HG02852 (cell line): Measurements from ENCODE around the gene DBN1.
A peak's percentile ranks its signal among the peaks of the same experiment; 100 is the strongest.

Experiments
- ATAC-seq: cut with Tn5 transposase; IDR thresholded peaks from one replicate; pipeline ENCODE4 v1.9.1; 2021; ENCODE audit warnings: mild to moderate bottlenecking, moderate library complexity; ENCODE audit not compliant: unreplicated experiment

DBN1 gene

DNA sequence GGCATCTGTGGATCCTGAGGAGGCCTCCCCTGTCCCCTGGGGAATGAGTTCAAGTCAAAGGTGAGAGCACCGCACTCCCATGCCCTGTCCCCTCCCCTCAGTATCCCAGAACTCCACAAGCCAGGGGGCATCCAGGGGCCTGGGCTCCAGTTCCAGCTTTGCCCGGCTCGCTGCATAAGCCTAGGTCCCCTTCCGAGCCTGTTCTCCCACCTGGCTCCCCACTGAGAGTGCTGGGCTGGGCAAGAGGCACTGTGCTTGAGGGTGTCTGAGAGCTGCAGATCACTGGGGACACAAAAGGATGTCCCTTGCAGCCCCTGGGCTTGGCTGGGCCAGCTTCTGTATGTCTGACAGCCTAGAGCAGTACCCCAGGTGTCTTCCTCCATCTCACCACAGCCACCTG, 31.6 kb upstream of the DBN1 start:
- no peak for ATAC-seq

DNA sequence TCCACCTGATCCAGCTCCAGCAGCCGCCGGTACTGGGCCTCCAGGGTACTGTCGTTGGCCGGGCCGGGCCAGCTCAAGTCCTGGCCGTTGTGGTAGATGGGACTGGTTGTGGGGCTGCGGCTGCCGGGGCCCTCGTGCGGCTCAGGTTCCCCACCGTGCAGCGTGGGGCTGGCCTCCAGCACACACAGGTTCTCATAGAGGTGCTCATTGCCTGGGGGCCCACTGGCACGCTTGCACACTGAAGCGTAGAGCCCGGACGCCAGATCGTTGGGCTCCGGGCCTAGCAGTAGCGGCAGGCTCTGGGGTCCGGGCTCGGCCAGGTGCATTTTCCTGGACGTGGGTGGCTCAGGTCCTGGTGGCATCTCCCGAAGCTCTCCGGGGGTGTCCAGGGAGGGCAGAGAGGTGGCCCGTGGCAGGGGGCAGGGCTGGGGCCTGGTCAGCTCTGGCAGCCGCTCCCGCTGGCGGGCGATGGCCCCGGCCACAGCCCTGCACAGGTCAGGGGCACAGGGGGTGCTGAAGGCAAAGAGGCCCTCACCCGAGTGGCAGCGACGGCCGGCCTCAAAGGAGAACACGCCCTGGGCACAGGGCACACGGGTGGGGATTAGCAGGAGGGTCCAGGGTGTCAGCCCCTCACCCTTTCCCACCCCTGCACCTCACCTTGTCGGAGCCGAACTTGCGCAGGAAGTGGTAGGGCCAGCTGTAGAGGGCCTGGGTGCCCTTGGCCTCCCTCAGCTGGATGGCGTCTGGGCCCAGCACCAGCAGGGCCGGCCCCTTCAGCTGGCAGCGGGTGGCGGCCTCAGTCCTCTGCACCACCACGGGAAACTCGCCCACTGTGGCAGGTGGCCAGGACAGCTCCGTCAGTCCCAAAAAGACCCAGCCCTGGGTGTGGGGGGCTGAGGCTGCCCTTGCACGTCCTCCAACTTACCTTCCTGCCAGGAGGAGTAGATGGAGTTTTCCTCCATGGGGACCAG, 30.9 kb upstream of the DBN1 start:
- ATAC-seq = no peak

DNA sequence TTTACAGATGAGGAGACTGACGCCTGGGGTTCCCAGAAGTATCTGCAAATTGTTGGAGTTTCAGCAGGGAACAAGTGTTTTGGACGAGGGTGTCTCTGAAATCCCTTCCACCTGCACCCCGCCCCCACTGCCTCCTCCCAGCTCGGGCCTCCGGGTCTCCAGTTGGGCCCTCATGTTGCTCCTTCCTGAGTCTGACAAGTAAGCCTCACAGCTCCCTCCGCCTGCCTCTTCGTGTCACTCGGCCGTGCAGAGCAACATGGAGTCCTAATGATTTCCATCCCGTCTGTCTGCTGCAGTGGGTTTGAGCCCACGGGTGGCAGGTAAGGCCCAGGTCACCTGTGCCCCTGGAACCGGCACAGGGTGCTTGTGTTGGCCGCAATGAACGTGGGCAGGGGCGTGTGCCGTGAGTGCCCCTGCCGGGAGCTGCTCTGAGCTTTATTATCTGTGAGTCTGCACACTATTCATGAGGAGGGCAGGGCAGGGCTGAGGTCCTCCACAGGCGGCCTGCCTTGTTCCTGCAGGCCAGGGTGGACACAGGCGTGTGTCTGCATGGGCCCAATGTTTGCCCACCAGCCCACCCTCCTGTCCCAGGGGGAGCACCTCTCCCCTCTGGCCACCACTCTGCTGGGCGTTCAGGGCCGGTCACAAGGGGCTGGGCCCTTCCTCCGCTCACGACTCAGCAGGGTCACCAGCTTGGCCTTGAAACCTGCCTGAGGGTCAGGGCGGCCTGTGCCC, 30.1 kb upstream of the DBN1 start:
- no peak for ATAC-seq

DNA sequence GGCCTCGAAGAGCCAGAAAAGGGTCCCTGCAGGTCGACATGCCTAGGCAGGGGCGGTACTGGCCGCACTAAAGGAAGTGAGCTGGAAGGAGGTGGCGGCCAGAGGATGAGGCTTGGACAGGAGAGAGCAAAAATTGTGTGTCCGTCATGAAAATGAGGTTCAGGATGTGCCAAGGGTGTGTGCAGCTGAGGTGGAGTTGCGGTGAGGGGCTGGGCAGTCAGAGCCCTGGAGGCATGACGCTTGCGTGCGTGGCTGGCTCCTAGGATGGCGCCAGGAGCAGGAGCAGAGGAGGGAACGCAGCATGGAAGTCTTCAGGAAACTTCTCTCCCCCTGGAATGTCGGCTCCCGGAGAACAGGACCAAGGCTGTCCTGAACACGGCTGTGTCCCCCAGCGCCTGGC, 29.5 kb upstream of the DBN1 start:
- no peak for ATAC-seq

DNA sequence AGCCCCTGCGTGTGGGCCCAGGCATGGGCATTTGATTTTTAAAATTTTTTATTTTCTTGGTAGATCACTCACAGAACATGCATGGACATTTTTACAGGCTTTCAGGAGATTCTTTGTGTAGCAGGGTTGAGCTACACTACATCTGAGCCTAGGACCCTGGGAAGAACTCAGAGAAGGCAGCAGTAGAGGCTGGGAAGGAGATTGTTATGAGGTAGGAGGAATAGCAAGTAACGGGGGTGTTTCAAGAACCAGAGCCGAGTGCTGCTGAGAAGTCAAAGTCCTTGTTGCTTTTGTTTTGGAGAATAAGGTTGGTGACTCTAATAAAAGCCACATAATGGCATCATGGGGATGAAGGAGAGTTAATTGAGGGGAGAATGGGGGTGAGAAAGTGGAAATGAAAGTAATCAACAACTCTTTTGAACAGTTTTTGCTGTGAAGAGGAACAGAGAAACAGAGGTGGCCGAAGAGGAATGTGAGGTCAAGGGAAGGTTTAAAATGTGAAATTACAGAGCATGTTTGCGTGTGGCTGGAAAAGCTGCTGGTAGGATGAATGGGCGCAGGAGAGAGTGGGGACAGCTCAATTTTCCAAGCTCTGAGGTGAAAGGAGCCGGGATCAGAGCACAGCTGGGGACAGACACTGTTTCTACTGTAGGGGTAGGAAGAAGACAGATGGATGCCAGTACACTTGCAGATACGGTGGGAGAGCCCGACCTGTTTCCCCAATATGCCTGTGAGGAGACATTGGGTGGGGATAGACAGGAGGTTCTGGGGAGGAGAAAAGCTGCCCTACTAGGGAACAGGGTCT, 28.6 kb upstream of the DBN1 start:
- no peak for ATAC-seq

DNA sequence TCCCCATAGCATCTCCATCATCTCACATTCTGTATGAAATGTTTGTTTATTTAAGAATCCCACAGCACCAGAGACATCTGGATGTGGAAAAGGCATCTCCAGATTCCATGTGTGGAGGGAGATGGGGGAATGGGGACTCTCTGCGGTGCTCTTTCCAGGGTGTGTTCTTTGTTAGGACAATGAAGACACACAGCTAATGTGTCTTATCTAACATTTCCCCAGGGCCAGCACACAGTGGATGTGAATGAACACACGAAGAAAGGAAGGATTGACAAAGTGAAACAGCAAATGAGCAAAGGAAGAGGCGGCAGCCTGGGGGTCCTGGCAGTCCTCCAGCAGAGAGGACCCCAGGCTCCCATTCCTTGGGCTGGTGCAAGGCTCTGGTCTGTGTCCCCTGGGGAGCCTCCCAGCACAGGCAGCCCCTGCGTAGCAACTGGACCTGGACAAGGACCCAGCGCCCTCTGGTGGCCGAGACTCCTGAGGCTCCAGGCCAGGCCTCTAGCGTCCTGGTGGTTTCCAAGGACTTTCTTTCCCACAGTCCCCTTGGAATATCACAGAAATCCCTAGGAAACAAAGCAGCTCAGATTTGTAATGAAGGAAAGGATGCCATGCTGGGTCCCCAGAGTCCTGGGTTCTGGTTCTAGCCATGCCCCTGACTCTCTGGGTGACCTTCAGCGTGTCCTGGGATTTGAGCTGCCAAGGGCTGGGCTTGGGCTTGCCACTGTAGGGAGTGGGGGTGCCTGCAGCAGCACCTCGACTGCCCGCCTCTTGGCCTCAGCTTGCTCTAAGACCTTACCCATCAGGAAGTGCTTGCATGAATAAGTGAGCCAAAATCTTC, 27.5 kb upstream of the DBN1 start:
- no peak for ATAC-seq

DNA sequence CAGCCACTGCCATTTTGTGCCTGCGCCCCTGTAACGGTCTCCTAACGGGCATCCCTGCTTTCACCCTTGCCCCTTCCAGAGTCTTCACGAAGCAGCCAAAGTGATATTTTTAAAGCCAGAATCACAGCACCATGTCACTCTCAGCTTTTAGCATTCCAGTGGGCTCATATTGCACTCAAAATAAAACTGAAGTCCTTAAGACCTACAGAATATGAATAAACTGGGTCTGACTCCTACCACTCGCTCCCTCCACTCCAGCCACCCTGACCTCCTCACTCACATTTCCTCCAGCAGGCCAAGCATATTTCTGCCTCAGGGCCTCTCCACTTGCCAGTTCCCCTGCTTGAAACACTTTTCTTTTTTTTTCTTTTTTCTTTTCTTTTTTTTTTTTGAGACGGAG, 26.4 kb upstream of the DBN1 start:
- ATAC-seq = no peak

DNA sequence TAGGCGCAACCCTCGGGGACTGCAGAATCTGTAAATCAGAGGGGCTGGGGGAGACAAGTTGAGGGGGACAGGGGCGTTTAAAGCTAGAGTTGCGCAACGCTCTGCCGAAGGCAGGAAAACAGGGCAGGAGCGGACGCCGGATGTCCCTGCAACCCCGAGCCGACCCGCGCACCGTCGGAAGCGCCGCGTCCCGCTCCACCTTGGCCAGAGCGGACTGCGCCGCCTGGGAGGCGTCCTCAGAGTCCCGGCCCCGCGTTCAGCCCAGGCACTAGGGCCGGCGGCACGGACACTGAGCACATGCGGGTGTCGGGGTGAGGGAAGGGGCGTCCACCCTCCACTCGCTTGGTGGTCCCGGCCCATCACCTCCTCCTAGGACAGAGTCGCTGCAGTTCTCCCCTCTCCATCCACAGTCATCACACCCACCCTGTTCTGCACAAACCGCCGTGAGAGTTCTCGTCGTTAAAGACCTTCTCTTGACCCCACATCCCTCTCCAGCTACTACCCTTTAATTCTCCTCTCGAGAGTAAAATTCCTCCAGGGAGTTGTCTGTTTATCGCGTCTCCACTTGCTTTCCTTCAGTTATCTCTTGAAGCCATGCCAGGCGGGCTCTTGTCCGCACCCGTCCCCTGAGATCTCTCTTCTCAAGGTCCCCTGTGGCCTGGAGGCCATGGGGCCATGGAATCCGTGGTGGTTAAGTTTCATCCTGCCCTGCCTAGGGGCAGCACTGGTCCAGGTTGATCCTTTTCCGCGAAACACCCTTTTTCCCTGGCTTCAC, 24.8 kb upstream of the DBN1 start:
- no peak for ATAC-seq

DNA sequence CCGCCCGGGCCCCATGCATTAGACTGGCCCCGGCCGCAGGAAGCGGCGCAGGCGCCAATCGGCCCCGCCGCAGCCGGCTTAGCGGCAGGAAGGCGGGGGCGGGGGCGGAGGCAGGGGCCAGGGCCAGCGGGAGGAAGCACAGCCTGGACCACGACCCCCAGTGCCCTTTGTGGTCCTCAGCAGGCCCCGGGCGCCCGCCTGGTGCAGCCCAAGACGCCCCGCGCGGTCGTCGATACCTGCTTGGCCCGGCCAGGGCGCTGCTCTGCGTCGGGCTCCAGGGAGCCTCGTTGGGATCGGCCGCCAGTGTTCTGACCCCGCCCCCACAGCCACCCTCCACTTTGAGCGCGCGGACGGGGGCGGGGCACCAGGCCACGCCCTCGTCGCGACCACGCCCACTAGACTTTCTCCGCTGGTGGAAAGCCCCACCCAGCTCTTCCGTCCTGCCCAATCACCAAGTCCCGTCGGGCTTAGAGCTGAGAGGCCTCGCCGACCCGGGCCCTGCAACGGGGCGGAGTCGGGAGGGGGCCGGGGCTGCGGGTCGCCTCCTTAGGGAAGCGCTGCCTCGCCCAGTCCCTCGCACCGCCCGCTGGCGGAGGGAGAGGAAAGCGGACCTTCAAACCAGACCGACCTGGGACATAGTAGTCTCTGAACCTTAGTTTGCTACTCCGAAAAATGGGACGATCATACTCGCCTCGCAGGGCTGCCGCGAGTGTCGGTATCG, 24.0 kb upstream of the DBN1 start, which contains the start of gene PDLIM7:
PDLIM7 (minus strand) TSS at position 313 of the 721 bp plus-strand sequence. CDS start 1,092 bp downstream, outside the sequence.
- ATAC-seq = peak; percentile 77

DNA sequence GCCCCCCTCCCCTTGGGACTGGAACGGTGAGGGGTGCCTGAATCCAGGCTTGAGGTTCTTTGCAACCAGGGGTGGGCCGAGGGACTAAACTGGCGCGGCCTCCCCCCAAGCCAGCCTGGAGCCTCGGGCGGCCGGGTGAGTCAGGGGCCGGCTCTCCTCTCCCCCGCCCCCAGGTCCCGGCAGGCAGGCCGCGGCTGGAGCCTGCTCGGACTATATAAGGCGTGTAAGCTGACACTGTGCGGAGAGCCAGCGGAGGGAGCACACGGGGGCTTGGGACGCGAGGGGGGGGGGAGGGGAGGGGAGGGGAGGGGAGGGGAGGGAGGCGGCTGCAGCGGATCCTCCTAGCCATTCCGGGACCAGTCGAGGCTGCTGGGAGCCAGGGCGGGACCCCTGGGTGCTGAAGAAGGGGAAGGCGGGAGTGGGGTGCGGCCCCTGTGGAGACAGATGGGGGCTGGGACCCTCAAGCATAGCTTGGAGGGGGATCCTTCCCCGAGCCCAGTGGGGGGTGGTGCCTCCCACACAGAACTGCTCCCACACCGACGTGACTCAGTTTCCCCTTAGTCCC, 23.4 kb upstream of the DBN1 start:
- no peak for ATAC-seq

DNA sequence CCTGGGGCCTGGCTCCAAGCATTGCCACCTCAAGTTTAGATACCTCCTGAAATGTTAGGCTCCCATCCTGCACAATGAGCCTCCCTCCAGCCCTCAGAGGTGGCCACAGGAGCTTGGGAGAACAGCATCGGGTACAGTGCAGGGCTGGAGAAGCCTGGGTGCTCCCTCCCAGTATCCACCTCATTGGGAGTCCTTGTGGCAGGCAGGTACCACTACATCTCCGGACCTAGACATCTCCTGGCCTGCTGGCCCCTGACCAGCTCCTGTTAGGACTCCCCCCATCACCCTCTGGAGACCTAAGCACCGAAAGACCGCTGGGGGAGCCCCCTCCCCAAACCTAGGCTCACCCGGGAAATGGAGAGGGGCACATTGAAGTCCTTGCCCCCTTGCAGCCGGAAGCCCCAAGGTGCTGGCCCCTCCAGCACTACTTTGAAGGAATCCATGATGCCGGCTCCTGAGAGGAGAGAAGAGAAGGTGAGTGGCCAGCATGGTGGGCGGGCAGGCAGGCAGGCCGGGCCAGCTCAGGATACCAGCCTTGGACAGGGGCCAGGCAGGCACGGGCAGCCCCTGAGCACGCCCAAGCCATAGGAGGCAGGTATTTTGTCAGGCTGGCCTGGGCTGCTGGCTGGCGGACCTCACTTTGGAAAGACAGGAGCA, 22.8 kb upstream of the DBN1 start:
- no peak for ATAC-seq

DNA sequence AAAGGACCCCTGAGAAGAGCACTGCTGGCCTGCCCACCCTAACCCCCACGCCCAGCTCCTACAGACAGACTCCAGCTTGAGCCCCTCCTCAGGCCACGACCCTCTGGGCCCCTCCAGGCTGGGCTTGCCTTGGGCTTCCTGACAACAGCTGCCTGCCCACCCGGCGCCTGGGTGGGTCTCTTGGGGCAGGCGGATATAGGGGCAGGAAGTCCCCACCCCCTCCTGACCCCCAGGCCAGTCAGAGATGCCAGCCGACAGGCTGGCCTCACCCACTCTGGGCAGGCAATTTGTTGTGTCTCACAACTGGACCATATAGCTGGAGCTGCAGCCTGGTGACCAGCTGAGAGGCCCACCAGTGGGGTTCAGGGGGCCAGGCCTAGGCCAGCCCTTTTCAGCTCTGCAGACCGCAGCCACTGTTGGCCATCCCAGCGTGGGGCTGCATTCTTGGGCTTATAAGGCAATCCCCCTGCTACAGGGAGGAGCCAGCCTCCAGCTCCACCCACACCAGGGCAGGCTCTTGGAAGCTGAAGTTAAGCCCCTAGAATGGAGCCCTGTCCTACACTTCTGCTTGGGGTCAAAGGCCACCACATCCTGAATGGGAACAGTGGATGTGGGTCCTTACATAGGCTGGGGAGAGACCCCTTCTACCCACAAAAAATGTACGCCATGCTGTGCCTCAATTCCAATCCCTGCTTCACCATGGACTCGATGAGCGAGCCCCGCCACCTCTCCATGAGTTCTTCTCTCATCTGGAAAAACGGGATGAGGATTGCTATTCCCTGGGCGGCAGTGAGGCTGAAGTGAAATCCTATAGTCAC, 22.0 kb upstream of the DBN1 start:
- no peak for ATAC-seq

DNA sequence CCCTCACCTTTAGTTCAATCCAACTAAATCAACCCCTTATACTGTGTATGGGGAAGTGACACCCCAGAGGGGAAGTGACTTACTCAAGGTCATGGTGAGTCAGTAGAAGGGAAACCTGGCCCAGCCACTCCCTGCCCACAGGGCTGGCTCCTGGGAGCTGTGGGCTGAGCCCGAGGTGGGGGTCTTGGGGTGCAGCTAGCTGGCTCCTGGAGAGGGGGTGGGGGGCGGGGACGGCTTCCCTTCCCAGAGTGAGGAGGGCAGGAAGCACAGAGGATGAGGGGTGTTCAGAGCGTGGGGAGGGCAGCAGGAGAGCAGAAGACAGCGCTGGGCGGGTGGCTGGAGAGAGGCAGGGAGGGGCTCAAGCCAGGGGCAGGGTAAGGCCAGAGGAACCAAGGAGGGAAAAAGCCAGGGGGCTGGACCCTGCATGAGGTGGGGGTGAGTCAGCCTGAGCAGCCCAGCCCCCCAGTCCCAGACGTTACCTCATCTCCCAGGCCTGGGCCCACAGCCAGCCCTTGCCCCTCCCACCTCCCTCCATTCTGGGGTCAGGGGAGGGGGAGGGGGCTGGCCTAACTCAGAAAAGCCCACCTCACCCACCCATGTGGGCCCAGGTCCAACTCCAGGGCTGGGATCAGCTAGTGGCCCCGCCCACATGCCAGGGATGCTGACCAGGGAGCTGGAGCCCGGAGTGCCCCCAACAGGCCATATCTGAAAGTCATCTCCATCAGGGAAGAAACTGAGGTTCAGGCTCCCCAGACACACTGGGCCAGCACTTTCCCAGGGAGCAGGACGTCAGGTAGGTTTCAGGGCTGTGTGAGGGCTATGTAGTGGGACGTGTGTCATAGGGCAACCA, 21.1 kb upstream of the DBN1 start:
- no peak for ATAC-seq

DNA sequence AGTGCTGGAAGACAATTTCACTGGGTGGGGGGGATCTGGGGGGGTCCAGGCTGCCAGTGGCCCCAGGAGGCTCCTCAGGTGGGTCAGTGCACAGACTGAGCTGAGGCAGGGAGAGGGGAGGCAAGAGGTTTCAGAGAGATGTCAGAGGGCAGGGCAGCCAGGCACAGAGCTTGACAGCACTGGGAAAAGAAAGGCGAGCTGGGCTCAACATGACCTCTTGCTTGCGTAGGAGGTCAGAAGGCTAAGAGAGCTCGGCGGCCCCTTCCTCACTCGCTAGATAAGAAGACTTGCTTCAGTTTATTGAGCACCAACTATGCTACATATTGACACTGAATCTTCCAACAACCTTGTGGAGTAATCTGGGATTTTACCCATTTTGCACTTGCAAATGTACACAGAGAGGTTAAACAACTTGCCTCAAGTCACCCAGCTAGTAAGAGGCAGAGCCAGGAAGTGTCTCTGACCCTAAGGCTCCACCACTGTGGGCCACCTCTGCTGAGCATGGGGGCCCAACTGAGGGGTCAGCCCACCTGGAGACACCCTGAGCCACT, 20.4 kb upstream of the DBN1 start:
- no peak for ATAC-seq

DNA sequence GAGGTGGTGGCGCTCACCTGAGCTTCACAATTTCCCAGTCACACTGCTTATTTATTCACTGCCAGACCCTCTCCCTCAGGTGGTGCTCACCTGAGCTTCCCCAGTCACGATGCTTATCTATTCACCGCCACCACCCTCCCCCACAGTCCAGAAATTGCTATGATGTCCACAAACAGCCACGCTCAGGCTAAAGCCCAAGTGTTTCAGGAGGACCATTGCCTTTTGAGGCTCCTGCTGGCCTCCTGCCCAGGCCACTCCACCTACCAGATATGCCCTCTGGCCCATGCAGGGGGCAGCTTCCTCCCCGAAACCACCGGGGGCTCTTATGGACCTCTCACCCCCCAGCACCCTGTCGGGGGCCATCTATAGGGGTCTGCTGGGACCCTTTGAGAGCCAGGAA, 19.4 kb upstream of the DBN1 start:
- no peak for ATAC-seq
